GM20000 (cell line): ENCODE results near the gene GABRG3.

Experiments used
- DNase-seq: peaks from one replicate; pipeline ENCODE4 v3.0.0; 2012; ENCODE audit warnings: low spot score
- CTCF ChIP-seq: IDR thresholded peaks from 2 replicates; pipeline ENCODE4 v1.5.1; 2012; ENCODE audit warnings: mild to moderate bottlenecking, control low read depth; ENCODE audit errors: extremely low read depth, missing control alignments

Gene GABRG3

DNA sequence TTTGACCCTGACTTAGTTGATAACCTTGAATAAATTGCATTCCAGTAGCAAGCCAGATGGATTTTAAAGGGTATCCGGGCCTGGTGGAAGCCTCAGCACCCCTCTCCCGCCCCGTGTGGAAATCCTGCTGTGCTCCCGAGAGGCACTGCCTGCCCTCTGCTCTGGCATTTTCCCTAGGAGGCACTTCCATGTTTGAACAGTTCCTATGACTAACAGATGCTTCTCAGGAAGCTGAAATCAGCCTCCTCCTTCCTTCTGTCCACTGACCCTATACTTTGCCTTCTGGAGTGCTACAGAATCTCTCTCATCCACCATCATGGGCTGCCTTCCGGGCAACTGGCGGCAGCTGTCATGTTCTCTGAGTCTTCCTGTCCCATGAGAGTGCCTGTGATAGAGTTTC lies 90.8 kb downstream of the GABRG3 start:
- no peak for DNase-seq
- TF ChIP-seq CTCF = no peak

DNA sequence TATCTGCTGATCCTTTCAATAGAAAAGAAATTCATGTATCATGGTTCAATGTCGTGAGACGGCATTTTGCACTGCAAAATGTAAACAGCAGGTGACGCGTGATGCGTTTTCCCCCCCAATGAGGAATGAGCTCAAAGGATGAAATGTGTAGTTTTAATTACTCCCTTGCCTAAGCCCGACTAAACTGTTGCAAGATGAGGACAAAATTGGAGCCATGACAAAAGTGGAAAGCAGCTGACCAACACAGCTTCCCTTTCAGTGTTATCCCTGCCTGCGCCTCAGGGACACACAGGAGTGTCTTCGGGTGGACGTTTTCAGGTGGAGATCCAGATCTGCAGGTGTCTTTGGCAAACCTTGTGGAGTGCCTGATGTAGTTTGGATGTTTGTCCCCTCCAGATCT lies 92.0 kb downstream of the GABRG3 start:
- no peak for DNase-seq

GRCh38 chr15:27064080-27064479 lies 93.1 kb downstream of the GABRG3 start:
- no peak for TF ChIP-seq CTCF
- no peak for DNase-seq

More for the DNA sequence above, 92.0 kb downstream of the GABRG3 start:
- TF ChIP-seq CTCF = no peak

DNA sequence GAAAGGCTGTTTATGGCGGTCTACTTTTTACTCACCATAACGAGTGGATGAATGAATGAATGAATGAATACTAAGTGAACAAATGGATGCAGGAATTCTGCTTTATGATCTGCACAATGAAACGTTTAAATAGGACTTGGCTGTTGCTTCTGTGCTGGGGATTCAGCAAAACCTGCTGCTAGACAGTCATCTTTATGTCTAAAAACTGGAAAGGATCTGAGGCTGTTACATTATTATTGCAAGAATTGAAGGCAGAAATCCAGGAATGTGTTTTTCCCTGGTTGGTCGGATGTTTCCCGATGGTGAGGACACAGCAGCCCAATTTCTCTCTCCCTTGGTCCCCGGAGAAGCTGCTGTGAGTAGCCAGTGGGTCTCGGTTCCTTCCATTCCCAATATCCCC lies 94.2 kb downstream of the GABRG3 start:
- DNase-seq = no peak
- TF ChIP-seq CTCF = no peak

- no peak for TF ChIP-seq CTCF
- DNase-seq = no peak
Measured at GRCh38 chr15:27065785-27066184, 94.8 kb downstream of the GABRG3 start.

- no peak for TF ChIP-seq CTCF
Measured at GRCh38 chr15:27066446-27066845, 95.5 kb downstream of the GABRG3 start.

GRCh38 chr15:27067175-27067574 lies 96.2 kb downstream of the GABRG3 start:
- no peak for DNase-seq
- no peak for TF ChIP-seq CTCF

More at GRCh38 chr15:27066446-27066845, 95.5 kb downstream of the GABRG3 start:
- DNase-seq = no peak
